HepG2 (cell line): ENCODE measurements around the gene CD302. TPM values are rescaled to one million over a fixed set of nuclear protein-coding genes. Genes with fewer than 3 reads are reported as not detected.

Experiments
- BATF2 ChIP-seq: sonication (generic); formaldehyde crosslinking; IDR thresholded peaks from 2 replicates; pipeline ENCODE4 v1.8.0; 2022; ENCODE audit warnings: mild to moderate bottlenecking, missing genetic modification reagents, moderate library complexity
- CTCF ChIP-seq: sonication (generic); formaldehyde crosslinking; IDR thresholded peaks from 2 replicates; pipeline ENCODE4 v1.5.0; 2020; ENCODE audit warnings: mild to moderate bottlenecking, missing genetic modification reagents, moderate library complexity
- GZF1 ChIP-seq: sonication (generic); formaldehyde crosslinking; IDR thresholded peaks from 2 replicates; pipeline ENCODE4 v1.5.1; 2020; ENCODE audit warnings: mild to moderate bottlenecking, missing genetic modification reagents
- KDM5B ChIP-seq: sonication (generic); formaldehyde crosslinking; IDR thresholded peaks from 2 replicates; pipeline ENCODE4 v1.4.0; 2020; ENCODE audit warnings: missing genetic modification reagents, mild to moderate bottlenecking, borderline replicate concordance
- KLF15 ChIP-seq: sonication (generic); formaldehyde crosslinking; IDR thresholded peaks from 2 replicates; pipeline ENCODE4 v1.8.1; 2023; ENCODE audit warnings: borderline replicate concordance, mild to moderate bottlenecking, inconsistent platforms, missing genetic modification reagents, mixed read lengths
- KLF16 ChIP-seq, 2 experiments: sonication (generic) in 1 of 2; formaldehyde crosslinking in 1 of 2; IDR thresholded peaks; 2 replicates each; pipeline versions ENCODE4 v1.6.1 to v1.8.0; 2016 to 2023; ENCODE audit warnings: missing genetic modification reagents in 2 of 2, missing compliant biosample characterization in 1 of 2
- MIXL1 ChIP-seq: IDR thresholded peaks from 2 replicates; pipeline ENCODE4 v1.6.1; 2016
- MYC ChIP-seq: sonication (generic); formaldehyde crosslinking; IDR thresholded peaks from 2 replicates; pipeline ENCODE4 v1.9.0; 2021; ENCODE audit warnings: missing genetic modification reagents, borderline replicate concordance
- RARG ChIP-seq: sonication (generic); formaldehyde crosslinking; IDR thresholded peaks from 2 replicates; pipeline ENCODE4 v1.4.0; 2020; ENCODE audit warnings: low read depth, mild to moderate bottlenecking, missing genetic modification reagents
- SRY ChIP-seq: sonication (generic); formaldehyde crosslinking; IDR thresholded peaks from 2 replicates; pipeline ENCODE4 v1.8.0; 2022; ENCODE audit warnings: mild to moderate bottlenecking, missing genetic modification reagents
- TEAD2 ChIP-seq: sonication (generic); formaldehyde crosslinking; IDR thresholded peaks from 2 replicates; pipeline ENCODE4 v1.9.0; 2021; ENCODE audit warnings: missing genetic modification reagents
- THAP8 ChIP-seq: sonication (generic); formaldehyde crosslinking; IDR thresholded peaks from 2 replicates; pipeline ENCODE4 v1.5.1; 2020; ENCODE audit warnings: missing genetic modification reagents, mild to moderate bottlenecking, borderline replicate concordance
- TMF1 ChIP-seq: sonication (generic); formaldehyde crosslinking; IDR thresholded peaks from 2 replicates; pipeline ENCODE4 v1.8.1; 2022; ENCODE audit warnings: low read depth, missing genetic modification reagents
- ZNF430 ChIP-seq: sonication (generic); formaldehyde crosslinking; IDR thresholded peaks from 2 replicates; pipeline ENCODE4 v1.9.0; 2021; ENCODE audit warnings: mild to moderate bottlenecking, missing genetic modification reagents
- ZNF484 ChIP-seq: sonication (generic); formaldehyde crosslinking; IDR thresholded peaks from 2 replicates; pipeline ENCODE4 v1.5.1; 2020; ENCODE audit warnings: mild to moderate bottlenecking, low read depth, missing genetic modification reagents, borderline replicate concordance
- ZNF670 ChIP-seq: sonication (generic); formaldehyde crosslinking; IDR thresholded peaks from 2 replicates; pipeline ENCODE4 v1.8.0; 2022; ENCODE audit warnings: mild to moderate bottlenecking, missing genetic modification reagents, borderline replicate concordance
- ZNF761 ChIP-seq: sonication (generic); formaldehyde crosslinking; conservative IDR thresholded peaks from 2 replicates; pipeline ENCODE4 v1.4.0; 2020; ENCODE audit warnings: mild to moderate bottlenecking, missing genetic modification reagents
- ZNF839 ChIP-seq: sonication (generic); formaldehyde crosslinking; IDR thresholded peaks from 2 replicates; pipeline ENCODE4 v1.4.0; 2020; ENCODE audit warnings: missing genetic modification reagents, mild to moderate bottlenecking, borderline replicate concordance
- ZNF883 ChIP-seq: sonication (generic); formaldehyde crosslinking; IDR thresholded peaks from 2 replicates; pipeline ENCODE4 v1.5.1; 2020; ENCODE audit warnings: mild to moderate bottlenecking, missing genetic modification reagents; ENCODE audit errors: not compliant biosample characterization
- polyA plus RNA-seq, 8 experiments: library from polyadenylated mRNA; depleted of rRNA in 3 of 8; stranded (reverse) in 7 of 8; unstranded in 1 of 8; fragments of >200 nt; fragmentation: Illumina TruSeq in 4 of 8; extraction: Trizol in 4 of 8; gene quantifications; 2 replicates each; pipeline versions ENCODE4 v1.2.1 to v1.2.3, GENCODE V29; 2011 to 2016; ENCODE audit warnings: low read depth in 4 of 8, missing spikeins in 1 of 8, mixed read lengths in 1 of 8; ENCODE audit not compliant: insufficient read depth in 1 of 8
- total RNA-seq, 5 experiments: library from RNA; depleted of rRNA; stranded (reverse); fragments of >200 nt; fragmentation: Illumina TruSeq; extraction: Trizol; gene quantifications; 2 replicates each; pipeline ENCODE4 v1.2.3, GENCODE V29; 2016; ENCODE audit warnings: low read depth in 1 of 5
- TF ChIP-seq, protein P1 (sequence below): sonication (generic); formaldehyde crosslinking; IDR thresholded peaks from 2 replicates; pipeline ENCODE4 v1.4.0; 2020; ENCODE audit warnings: missing genetic modification reagents, borderline replicate concordance
- TF ChIP-seq, protein P2 (sequence below): sonication (generic); formaldehyde crosslinking; IDR thresholded peaks from 2 replicates; pipeline ENCODE4 v1.4.0; 2020; ENCODE audit warnings: mild to moderate bottlenecking, low read depth, missing genetic modification reagents
- TF ChIP-seq, protein P3 (sequence below): sonication (generic); formaldehyde crosslinking; IDR thresholded peaks from 2 replicates; pipeline ENCODE4 v1.5.1; 2020; ENCODE audit warnings: mild to moderate bottlenecking, moderate library complexity, missing genetic modification reagents
- TF ChIP-seq, protein P4 (sequence below): sonication (generic); formaldehyde crosslinking; IDR thresholded peaks from 2 replicates; pipeline ENCODE4 v1.4.0; 2020; ENCODE audit warnings: missing genetic modification reagents, mild to moderate bottlenecking, borderline replicate concordance

CD302 gene
- total and polyA plus RNA-seq, 2 of the 13 experiments (the other 11 are each of a cell fraction or from before 2014, with no cell fraction given) = 8.0 to 15.6 TPM

GRCh38 chr2:159798376-159798725 is 343 bp upstream of the CD302 start (continued):
- TF ChIP-seq, protein P1, sequence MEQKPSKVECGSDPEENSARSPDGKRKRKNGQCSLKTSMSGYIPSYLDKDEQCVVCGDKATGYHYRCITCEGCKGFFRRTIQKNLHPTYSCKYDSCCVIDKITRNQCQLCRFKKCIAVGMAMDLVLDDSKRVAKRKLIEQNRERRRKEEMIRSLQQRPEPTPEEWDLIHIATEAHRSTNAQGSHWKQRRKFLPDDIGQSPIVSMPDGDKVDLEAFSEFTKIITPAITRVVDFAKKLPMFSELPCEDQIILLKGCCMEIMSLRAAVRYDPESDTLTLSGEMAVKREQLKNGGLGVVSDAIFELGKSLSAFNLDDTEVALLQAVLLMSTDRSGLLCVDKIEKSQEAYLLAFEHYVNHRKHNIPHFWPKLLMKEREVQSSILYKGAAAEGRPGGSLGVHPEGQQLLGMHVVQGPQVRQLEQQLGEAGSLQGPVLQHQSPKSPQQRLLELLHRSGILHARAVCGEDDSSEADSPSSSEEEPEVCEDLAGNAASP = no peak
- TF ChIP-seq, protein P2, sequence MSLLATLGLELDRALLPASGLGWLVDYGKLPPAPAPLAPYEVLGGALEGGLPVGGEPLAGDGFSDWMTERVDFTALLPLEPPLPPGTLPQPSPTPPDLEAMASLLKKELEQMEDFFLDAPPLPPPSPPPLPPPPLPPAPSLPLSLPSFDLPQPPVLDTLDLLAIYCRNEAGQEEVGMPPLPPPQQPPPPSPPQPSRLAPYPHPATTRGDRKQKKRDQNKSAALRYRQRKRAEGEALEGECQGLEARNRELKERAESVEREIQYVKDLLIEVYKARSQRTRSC (CRISPR knock-in tag) = no peak
- TF ChIP-seq SRY (no peak), ZNF839 (CRISPR knock-in tag) (no peak), BATF2 (CRISPR knock-in tag) (no peak), KDM5B (CRISPR knock-in tag) (no peak), CTCF (CRISPR knock-in tag) (no peak), TMF1 (CRISPR knock-in tag) (no peak), ZNF761 (CRISPR knock-in tag) (no peak), MIXL1 (CRISPR knock-in tag) (peak; percentile 40; the same call in 1 of the 2 replicates), THAP8 (CRISPR knock-in tag) (peak; percentile 70; the same call in 1 of the 2 replicates), MYC (no peak), KLF15 (CRISPR knock-in tag) (no peak), GZF1 (CRISPR knock-in tag) (no peak), RARG (CRISPR knock-in tag) (no peak), ZNF670 (no peak), ZNF430 (CRISPR knock-in tag) (no peak; the same call in 1 of the 2 replicates), ZNF883 (CRISPR knock-in tag) (no peak), ZNF484 (CRISPR knock-in tag) (no peak), TEAD2 (no peak; the same call in 1 of the 2 replicates), KLF16 (CRISPR knock-in tag; IDR thresholded peaks at IDR 0.05) (no peak)
- TF ChIP-seq, protein P3, sequence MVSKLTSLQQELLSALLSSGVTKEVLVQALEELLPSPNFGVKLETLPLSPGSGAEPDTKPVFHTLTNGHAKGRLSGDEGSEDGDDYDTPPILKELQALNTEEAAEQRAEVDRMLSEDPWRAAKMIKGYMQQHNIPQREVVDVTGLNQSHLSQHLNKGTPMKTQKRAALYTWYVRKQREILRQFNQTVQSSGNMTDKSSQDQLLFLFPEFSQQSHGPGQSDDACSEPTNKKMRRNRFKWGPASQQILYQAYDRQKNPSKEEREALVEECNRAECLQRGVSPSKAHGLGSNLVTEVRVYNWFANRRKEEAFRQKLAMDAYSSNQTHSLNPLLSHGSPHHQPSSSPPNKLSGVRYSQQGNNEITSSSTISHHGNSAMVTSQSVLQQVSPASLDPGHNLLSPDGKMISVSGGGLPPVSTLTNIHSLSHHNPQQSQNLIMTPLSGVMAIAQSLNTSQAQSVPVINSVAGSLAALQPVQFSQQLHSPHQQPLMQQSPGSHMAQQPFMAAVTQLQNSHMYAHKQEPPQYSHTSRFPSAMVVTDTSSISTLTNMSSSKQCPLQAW (CRISPR knock-in tag) = no peak
- TF ChIP-seq, protein P4, sequence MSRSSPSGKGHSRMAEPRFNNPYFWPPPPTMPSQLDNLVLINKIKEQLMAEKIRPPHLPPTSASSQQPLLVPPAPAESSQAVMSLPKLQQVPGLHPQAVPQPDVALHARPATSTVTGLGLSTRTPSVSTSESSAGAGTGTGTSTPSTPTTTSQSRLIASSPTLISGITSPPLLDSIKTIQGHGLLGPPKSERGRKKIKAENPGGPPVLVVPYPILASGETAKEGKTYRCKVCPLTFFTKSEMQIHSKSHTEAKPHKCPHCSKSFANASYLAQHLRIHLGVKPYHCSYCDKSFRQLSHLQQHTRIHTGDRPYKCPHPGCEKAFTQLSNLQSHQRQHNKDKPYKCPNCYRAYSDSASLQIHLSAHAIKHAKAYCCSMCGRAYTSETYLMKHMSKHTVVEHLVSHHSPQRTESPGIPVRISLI = no peak
